ENCODE measurements around the gene MEIS2.

DNA sequence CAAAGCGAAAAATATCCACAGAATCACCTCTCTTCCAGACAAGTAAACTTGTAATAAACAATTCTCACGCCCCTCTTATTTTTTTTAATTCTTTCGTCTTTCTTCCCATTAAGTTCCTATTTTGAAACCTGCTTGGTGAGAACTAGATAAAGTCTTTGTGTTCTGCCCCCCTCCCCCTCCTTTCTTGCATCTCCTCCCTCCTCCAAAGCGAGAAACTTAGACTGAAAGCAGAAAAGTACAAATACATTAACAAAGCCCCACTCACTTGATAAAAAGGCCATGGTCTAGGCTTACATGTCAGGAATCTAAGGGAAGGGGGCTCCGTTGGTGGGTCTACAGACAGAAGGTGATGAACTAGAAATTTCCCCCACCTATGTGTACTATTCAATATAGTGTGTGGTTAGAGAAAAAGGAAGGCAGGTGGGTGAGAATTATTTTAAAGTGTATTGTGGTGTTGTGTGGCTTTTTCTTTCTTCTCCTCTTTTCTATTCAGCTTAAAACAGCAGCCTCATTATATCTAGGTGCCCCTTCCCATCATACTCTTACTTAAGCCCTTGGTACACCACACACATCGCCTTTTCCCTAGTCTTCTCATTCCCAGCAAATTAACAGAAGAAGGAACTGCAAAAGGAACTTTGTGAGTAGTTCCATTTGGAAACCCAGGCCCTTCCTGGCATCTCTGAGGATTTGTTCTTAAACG, 215.3 kb downstream of the MEIS2 start:
- TF ChIP-seq, protein P1, sequence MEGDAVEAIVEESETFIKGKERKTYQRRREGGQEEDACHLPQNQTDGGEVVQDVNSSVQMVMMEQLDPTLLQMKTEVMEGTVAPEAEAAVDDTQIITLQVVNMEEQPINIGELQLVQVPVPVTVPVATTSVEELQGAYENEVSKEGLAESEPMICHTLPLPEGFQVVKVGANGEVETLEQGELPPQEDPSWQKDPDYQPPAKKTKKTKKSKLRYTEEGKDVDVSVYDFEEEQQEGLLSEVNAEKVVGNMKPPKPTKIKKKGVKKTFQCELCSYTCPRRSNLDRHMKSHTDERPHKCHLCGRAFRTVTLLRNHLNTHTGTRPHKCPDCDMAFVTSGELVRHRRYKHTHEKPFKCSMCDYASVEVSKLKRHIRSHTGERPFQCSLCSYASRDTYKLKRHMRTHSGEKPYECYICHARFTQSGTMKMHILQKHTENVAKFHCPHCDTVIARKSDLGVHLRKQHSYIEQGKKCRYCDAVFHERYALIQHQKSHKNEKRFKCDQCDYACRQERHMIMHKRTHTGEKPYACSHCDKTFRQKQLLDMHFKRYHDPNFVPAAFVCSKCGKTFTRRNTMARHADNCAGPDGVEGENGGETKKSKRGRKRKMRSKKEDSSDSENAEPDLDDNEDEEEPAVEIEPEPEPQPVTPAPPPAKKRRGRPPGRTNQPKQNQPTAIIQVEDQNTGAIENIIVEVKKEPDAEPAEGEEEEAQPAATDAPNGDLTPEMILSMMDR (IDR thresholded peaks at IDR 0.05): no peak
- TF ChIP-seq POLR2A (IDR thresholded peaks at IDR 0.05): no peak
